ENCODE results near the gene PCNX4. TPM values are rescaled to one million over a fixed set of nuclear protein-coding genes. Genes with fewer than 3 reads are reported as not detected.
"Not testable (repeated sequence)": the region's sequence is repeated elsewhere in the genome, so short reads cannot be mapped to it uniquely, and the experiment has no call there.

Gene PCNX4
- total RNA-seq: 19.2 TPM

GRCh38 chr14:60091550-60092525, at the start of gene PCNX4:
PCNX4 (plus strand) TSS chr14:60091923; CDS start chr14:60107639, 15,716 bp downstream.
- ATAC-seq: peak; percentile 99

GRCh38 chr14:60047976-60048375, 43.7 kb upstream of the PCNX4 start:
- not testable (repeated sequence) for ATAC-seq

GRCh38 chr14:60051721-60052221, 40.0 kb upstream of the PCNX4 start:
- no peak for ATAC-seq

- ATAC-seq: no peak
Observed at GRCh38 chr14:60058087-60058486, 33.6 kb upstream of the PCNX4 start.

- no peak for ATAC-seq
Observed at GRCh38 chr14:60061371-60061770, 30.4 kb upstream of the PCNX4 start.

GRCh38 chr14:60064491-60065072, 27.1 kb upstream of the PCNX4 start:
- no peak for ATAC-seq

- no peak for ATAC-seq
Observed at GRCh38 chr14:60067882-60068281, 23.8 kb upstream of the PCNX4 start.

- no peak for ATAC-seq
Observed at GRCh38 chr14:60079723-60080122, 12.0 kb upstream of the PCNX4 start.

GRCh38 chr14:60085085-60085484, 6.6 kb upstream of the PCNX4 start:
- ATAC-seq: no peak

- no peak for ATAC-seq
Observed at GRCh38 chr14:60085693-60086092, 6.0 kb upstream of the PCNX4 start.

GRCh38 chr14:60087668-60088067, 4.1 kb upstream of the PCNX4 start:
- no peak for ATAC-seq

GRCh38 chr14:60089221-60089620, 2.5 kb upstream of the PCNX4 start:
- ATAC-seq: no peak

GRCh38 chr14:60090864-60091519, 731 bp upstream of the PCNX4 start:
- no peak for ATAC-seq

GRCh38 chr14:60092526-60092920, 800 bp downstream of the PCNX4 start:
- ATAC-seq: no peak

GRCh38 chr14:60093080-60093479, 1.4 kb downstream of the PCNX4 start:
- no peak for ATAC-seq

- ATAC-seq: no peak
Observed at GRCh38 chr14:60093606-60094005, 1.9 kb downstream of the PCNX4 start.

- no peak for ATAC-seq
Observed at GRCh38 chr14:60094306-60094897, 2.7 kb downstream of the PCNX4 start.

- no peak for ATAC-seq
Observed at GRCh38 chr14:60095231-60095630, 3.5 kb downstream of the PCNX4 start.

- no peak for ATAC-seq
Observed at GRCh38 chr14:60095781-60096450, 4.2 kb downstream of the PCNX4 start.

GRCh38 chr14:60097974-60098373, 6.3 kb downstream of the PCNX4 start:
- no peak for ATAC-seq

- not testable (repeated sequence) for ATAC-seq
Observed at GRCh38 chr14:60099855-60100254, 8.1 kb downstream of the PCNX4 start.

GRCh38 chr14:60101786-60102185, 10.1 kb downstream of the PCNX4 start:
- ATAC-seq: peak; percentile 36
